GM18526 (cell line): ENCODE data around the gene TTC39C.

ENCODE experiments used
- POLR2A ChIP-seq: IDR thresholded peaks from 3 replicates; pipeline ENCODE4 v1.6.1; 2011; ENCODE audit not compliant: insufficient read length; ENCODE audit errors: extremely low read depth

The TTC39C gene

GRCh38 chr18:24076950-24077349, 62.4 kb downstream of the TTC39C start:
- TF ChIP-seq POLR2A = no peak

DNA sequence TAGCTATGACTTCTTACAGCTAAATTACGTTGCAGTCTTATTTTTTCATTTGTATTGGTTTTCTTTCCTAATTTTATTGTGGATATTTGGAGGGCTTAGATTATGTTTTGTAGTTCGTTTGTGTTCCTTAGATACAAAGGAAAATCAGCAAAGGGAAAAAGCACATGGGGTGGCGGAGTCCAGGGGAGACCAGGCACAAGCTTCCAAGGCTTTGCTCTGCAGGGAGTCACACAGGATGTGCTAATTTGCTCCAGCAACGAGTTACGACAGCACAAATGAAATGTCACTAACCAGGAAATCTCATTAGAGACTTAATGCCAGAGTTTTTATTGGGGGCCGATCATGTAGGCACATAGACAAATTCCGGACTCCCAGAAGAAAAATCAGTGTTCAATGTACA, 63.8 kb downstream of the TTC39C start:
- TF ChIP-seq POLR2A = no peak

- no peak for TF ChIP-seq POLR2A
These were observed 66.3 kb downstream of the TTC39C start for GRCh38 chr18:24080861-24081260.

- TF ChIP-seq POLR2A = no peak
These were observed 69.0 kb downstream of the TTC39C start for GRCh38 chr18:24083550-24083949.

- no peak for TF ChIP-seq POLR2A
These were observed 71.5 kb downstream of the TTC39C start for GRCh38 chr18:24086082-24086481.

DNA sequence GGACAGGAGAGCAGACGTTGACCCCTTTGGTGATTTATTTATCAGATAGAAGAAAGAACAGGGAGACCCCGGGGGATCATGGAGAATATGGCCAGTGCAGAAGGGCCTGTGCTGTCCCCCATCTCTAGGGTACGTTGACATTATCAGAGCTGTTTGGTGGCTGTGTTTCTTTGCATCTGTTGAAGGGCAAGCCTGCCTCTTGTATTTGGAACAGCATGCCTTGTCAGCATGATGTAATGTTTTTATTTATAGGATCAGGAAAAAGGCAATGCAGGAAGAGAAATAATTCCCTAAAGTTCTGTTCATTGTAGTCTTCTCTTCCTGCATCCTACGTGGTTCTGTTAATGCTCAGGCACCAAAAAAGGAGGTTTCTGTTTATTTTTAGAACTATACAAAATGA, 74.5 kb downstream of the TTC39C start:
- TF ChIP-seq POLR2A = no peak

- no peak for TF ChIP-seq POLR2A
These were observed 75.2 kb downstream of the TTC39C start for GRCh38 chr18:24089515-24090337.

GRCh38 chr18:24090876-24091275, 76.3 kb downstream of the TTC39C start:
- TF ChIP-seq POLR2A = no peak

DNA sequence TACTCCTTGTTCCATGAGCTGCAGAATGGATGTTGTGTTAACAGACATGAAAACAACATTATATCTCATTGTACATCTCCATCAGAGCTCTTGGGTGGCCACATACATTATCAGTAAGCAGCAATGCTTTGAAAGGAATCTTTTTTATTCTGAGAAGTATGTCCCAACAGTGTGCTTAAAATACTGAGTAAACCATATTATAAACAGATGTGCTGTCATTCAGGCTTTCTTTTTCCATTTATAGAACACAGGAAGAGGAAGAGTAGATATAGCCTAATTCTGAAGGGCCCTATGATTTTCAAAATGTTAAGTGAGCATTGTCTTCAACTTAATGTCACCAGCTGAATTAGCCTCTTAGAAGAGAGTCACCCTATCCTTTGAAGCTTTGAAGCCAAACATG, 80.0 kb downstream of the TTC39C start:
- no peak for TF ChIP-seq POLR2A

DNA sequence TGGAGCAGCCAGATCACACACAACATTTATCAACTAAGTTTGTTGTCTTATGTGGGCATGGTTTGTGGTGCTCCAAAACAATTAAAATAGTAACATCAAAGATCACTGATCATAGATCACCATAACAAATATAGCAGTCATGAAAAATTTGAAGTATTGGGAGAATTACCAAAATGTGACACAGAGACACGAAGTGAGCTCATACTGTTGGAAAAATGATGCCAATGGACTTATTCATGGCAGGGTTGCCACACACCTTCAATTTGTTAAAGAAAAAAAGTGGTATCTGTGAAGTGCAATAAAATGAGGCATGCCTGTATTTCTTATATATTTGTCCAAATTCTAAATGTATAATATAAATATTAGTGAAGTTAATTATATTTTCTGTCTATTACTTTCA, 81.4 kb downstream of the TTC39C start:
- TF ChIP-seq POLR2A = no peak

DNA sequence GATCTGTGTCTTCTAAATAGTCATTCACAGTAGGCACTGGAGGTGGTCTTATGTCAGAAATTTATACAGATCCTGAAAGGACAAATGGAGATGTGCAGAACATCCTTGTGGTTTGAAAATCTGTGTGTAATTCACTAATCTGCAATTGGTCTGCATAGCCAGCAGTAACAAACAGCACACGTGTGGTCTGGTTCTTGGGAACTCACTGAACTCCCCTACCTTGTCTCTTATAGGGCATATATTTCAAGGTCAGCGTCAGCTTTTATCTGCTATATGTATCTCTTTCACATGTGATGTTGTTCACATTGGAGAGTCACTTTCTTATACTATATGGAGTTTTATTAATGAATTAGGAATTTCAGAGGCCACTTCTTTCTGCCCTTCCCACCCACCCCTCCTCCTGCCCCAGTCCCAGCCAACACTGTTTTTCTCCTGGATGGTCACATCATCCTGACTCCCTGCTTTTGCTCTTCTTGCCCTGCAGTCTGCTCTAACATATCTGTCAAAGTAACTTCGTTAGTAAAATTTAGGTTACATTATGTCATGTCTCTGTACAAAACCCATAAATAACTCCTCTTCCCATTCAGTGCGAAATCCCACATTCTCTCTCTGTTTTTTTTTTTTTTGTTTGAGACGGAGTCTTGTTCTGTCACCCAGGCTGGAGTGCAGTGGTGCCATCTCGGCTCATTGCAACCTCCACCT, 88.9 kb downstream of the TTC39C start:
- no peak for TF ChIP-seq POLR2A

- no peak for TF ChIP-seq POLR2A
These were observed 89.9 kb downstream of the TTC39C start for GRCh38 chr18:24104486-24104885.

GRCh38 chr18:24108641-24109040, 94.1 kb downstream of the TTC39C start:
- TF ChIP-seq POLR2A = no peak

DNA sequence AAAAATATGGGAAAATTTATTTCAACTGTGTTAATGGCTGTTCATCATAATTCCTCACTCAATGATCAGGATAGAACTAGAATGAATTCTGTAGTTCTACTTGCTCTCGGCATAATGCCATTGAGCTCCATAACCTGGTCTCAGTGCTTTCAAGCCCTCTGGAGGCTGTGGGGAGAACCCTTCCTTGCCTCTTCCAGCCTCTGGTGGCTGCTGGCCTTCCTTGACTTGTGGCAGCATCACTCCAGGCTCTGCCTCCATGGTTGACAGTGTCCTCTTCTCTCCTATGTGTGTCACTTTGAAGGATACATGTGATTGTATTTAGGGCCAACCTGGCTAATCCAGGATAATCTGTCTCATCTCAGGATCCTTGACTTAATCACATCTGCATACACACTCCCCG, 97.4 kb downstream of the TTC39C start:
- no peak for TF ChIP-seq POLR2A

DNA sequence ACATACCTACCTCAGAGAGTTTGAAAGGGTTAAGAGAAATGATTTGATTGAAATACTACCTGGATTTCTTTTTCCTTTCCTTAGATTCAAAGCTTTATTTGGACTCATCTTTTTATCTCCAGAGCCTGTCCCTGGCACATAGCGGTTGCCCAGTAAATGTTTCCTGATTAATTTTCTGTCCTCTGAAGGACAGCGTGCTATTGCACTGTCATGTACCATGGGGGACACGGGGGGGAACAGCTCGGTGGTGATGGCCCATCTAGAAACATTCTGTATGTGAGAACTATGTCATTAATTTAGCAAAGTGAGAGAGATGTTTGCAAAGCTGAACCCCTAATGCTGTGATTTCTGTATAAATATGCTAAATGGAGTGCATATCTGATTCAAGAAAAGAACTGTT, 97.9 kb downstream of the TTC39C start:
- no peak for TF ChIP-seq POLR2A

DNA sequence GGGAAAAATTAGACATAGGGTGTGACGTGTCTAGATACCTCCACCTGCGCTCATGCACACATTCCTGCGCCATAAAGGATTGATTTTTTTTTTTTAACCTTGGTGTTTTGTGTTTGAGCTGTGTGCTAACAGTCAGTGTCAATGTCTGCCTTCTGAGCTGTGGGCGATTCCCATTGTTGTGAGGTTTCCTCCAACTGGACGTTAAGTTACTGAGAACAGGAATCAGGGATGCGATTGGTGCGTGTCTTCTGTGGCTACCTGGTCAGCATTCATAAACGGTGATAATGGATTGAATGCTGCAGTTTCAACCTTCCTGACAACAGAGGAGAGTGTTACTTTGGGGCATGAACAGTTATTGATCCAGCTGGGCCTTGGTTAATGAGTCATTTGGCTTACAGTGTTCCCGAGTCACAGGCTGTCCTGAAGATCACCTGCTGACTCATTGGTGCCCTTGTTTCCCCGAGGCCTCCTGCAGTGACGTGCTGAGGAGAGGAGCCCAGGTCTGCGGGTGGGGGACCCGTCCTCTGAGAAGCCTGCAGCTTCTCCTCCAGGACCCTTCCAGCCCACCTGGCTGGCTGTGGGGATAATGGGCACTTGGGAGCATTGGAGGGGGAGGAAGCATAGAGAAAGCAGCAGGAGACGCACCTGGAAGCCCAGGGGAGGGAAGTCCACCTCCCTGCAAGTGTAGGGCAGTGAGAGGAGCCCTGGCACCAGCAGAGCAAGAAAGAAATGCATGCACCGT, 98.5 kb downstream of the TTC39C start:
- no peak for TF ChIP-seq POLR2A
